GM12878 (cell line): ENCODE data around the gene GRIN2A. TPM values are rescaled to one million over a fixed set of nuclear protein-coding genes. Genes with fewer than 3 reads are reported as not detected.

Experiments used
- ELK1 ChIP-seq: IDR thresholded peaks from 2 replicates; pipeline ENCODE4 v1.6.1; 2012; ENCODE audit warnings: low read depth, low read length, improper control_type of control experiment
- MYC ChIP-seq: IDR thresholded peaks from 2 replicates; pipeline ENCODE4 v1.6.1; 2011; ENCODE audit warnings: mild to moderate bottlenecking, low read length, moderate library complexity, inconsistent platforms; ENCODE audit not compliant: insufficient read depth, insufficient replicate concordance, insufficient read length, severe bottlenecking
- PBX3 ChIP-seq: IDR thresholded peaks from 2 replicates; pipeline ENCODE4 v1.6.1; 2011; ENCODE audit warnings: mild to moderate bottlenecking, low read depth, low read length, moderate library complexity; ENCODE audit not compliant: insufficient replicate concordance
- SIN3A ChIP-seq: IDR thresholded peaks from 2 replicates; pipeline ENCODE4 v1.6.1; 2012; ENCODE audit warnings: low read depth, low read length, improper control_type of control experiment
- SUPT20H ChIP-seq: IDR thresholded peaks from 2 replicates; pipeline ENCODE4 v1.6.1; 2011; ENCODE audit warnings: low read depth, mild to moderate bottlenecking, low read length, moderate library complexity, borderline replicate concordance; ENCODE audit not compliant: control insufficient read depth
- SUZ12 ChIP-seq: fragments of 200-600 bp; sonication (generic); IDR thresholded peaks from one replicate; pipeline ENCODE4 v1.6.1; 2018; ENCODE audit warnings: antibody characterized with exemption, mild to moderate bottlenecking; ENCODE audit not compliant: unreplicated experiment
- polyA plus RNA-seq, 11 experiments: library from polyadenylated mRNA; depleted of rRNA in 4 of 11; unstranded in 6 of 11; stranded (reverse) in 5 of 11; fragments of >200 nt; fragmentation: Nextera tagmentation in 4 of 11; fragmentation: Illumina TruSeq in 1 of 11; extraction: Ambion mirVana in 4 of 11; extraction: Trizol in 1 of 11; gene quantifications; 1 replicate in 1 of 11; 2 replicates in 10 of 11; pipeline versions ENCODE4 v1.2.1 to v1.2.3, GENCODE V29; 2011 to 2016; ENCODE audit warnings: inconsistent platforms in 2 of 11, missing spikeins in 2 of 11, low read depth in 1 of 11
- total RNA-seq, 4 experiments: library from RNA; depleted of rRNA in 3 of 4; stranded (reverse); fragments of >200 nt in 3 of 4; fragmentation: Illumina TruSeq in 1 of 4; extraction: Trizol in 1 of 4; gene quantifications; 2 replicates each; pipeline versions ENCODE4 v1.2.1 to v1.2.3, GENCODE V29; 2013 to 2021
- TF ChIP-seq, protein P1 (sequence below): IDR thresholded peaks from 2 replicates; pipeline ENCODE4 v1.6.1; 2012; ENCODE audit warnings: improper control_type of control experiment, low read depth, low read length; ENCODE audit not compliant: insufficient replicate concordance
- TF ChIP-seq, protein P2 (sequence below): fragments of 450-650 bp; formaldehyde crosslinking; IDR thresholded peaks from 2 replicates; pipeline ENCODE4 v1.5.0; 2022; ENCODE audit warnings: mild to moderate bottlenecking, missing genetic modification characterization

Gene GRIN2A
- total and polyA plus RNA-seq, 10 of the 15 experiments (the other 5 are each of a cell fraction or from before 2014, with no cell fraction given), result 2.4 to 13.3 (median 7.3) TPM

- TF ChIP-seq ELK1 (no peak), SUZ12 (no peak), PBX3 (no peak), SUPT20H (no peak), MYC (no peak), SIN3A (no peak)
- TF ChIP-seq, protein P1, sequence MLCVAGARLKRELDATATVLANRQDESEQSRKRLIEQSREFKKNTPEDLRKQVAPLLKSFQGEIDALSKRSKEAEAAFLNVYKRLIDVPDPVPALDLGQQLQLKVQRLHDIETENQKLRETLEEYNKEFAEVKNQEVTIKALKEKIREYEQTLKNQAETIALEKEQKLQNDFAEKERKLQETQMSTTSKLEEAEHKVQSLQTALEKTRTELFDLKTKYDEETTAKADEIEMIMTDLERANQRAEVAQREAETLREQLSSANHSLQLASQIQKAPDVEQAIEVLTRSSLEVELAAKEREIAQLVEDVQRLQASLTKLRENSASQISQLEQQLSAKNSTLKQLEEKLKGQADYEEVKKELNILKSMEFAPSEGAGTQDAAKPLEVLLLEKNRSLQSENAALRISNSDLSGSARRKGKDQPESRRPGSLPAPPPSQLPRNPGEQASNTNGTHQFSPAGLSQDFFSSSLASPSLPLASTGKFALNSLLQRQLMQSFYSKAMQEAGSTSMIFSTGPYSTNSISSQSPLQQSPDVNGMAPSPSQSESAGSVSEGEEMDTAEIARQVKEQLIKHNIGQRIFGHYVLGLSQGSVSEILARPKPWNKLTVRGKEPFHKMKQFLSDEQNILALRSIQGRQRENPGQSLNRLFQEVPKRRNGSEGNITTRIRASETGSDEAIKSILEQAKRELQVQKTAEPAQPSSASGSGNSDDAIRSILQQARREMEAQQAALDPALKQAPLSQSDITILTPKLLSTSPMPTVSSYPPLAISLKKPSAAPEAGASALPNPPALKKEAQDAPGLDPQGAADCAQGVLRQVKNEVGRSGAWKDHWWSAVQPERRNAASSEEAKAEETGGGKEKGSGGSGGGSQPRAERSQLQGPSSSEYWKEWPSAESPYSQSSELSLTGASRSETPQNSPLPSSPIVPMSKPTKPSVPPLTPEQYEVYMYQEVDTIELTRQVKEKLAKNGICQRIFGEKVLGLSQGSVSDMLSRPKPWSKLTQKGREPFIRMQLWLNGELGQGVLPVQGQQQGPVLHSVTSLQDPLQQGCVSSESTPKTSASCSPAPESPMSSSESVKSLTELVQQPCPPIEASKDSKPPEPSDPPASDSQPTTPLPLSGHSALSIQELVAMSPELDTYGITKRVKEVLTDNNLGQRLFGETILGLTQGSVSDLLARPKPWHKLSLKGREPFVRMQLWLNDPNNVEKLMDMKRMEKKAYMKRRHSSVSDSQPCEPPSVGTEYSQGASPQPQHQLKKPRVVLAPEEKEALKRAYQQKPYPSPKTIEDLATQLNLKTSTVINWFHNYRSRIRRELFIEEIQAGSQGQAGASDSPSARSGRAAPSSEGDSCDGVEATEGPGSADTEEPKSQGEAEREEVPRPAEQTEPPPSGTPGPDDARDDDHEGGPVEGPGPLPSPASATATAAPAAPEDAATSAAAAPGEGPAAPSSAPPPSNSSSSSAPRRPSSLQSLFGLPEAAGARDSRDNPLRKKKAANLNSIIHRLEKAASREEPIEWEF, result no peak
- TF ChIP-seq, protein P2, sequence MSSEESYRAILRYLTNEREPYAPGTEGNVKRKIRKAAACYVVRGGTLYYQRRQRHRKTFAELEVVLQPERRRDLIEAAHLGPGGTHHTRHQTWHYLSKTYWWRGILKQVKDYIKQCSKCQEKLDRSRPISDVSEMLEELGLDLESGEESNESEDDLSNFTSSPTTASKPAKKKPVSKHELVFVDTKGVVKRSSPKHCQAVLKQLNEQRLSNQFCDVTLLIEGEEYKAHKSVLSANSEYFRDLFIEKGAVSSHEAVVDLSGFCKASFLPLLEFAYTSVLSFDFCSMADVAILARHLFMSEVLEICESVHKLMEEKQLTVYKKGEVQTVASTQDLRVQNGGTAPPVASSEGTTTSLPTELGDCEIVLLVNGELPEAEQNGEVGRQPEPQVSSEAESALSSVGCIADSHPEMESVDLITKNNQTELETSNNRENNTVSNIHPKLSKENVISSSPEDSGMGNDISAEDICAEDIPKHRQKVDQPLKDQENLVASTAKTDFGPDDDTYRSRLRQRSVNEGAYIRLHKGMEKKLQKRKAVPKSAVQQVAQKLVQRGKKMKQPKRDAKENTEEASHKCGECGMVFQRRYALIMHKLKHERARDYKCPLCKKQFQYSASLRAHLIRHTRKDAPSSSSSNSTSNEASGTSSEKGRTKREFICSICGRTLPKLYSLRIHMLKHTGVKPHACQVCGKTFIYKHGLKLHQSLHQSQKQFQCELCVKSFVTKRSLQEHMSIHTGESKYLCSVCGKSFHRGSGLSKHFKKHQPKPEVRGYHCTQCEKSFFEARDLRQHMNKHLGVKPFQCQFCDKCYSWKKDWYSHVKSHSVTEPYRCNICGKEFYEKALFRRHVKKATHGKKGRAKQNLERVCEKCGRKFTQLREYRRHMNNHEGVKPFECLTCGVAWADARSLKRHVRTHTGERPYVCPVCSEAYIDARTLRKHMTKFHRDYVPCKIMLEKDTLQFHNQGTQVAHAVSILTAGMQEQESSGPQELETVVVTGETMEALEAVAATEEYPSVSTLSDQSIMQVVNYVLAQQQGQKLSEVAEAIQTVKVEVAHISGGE (CRISPR knock-in tag), result no peak
Measured at GRCh38 chr16:9980981-9981380, 201.2 kb downstream of the GRIN2A start (continued).
